Gastrocnemius medialis (tissue), 4 donors: ENCODE results near the gene CFD. TPM values are rescaled to one million over a fixed set of nuclear protein-coding genes. Genes with fewer than 3 reads are reported as not detected.

Experiments
- ATAC-seq, 2 donors: fragments of 150-250 bp; one replicate each; pipeline ENCODE4 v1.9.1; 2016
- DNase-seq, 2 donors: peaks; one replicate each; pipeline ENCODE4 v3.0.0-alpha.2; 2019
- H3K27ac ChIP-seq, 4 donors: fragments of 200-600 bp; sonication (generic); 1 replicate in 1 of 4; 2 replicates in 3 of 4; pipeline ENCODE4 v1.5.1; 2016 to 2018; ENCODE audit warnings: mild to moderate bottlenecking in 2 of 4, moderate library complexity in 1 of 4
- H3K27me3 ChIP-seq, 3 donors: fragments of 200-600 bp; sonication (generic) in 2 of 3; 1 replicate in 1 of 3; 2 replicates in 2 of 3; pipeline versions ENCODE4 v1.5.1 to v1.6.0; 2016 to 2019; ENCODE audit warnings: mild to moderate bottlenecking in 1 of 3, moderate library complexity in 1 of 3
- H3K36me3 ChIP-seq, 2 donors: fragments of 200-600 bp; sonication (generic) in 1 of 2; one replicate each; pipeline ENCODE4 v1.5.1; 2017 to 2018
- H3K4me1 ChIP-seq, 2 donors: fragments of 200-600 bp; sonication (generic) in 1 of 2; one replicate each; pipeline ENCODE4 v1.5.1; 2016 to 2017; ENCODE audit warnings: mild to moderate bottlenecking in 2 of 2
- H3K4me3 ChIP-seq, 4 donors: fragments of 200-600 bp; sonication (generic) in 3 of 4; 1 replicate in 1 of 4; 2 replicates in 3 of 4; pipeline ENCODE4 v1.5.1; 2016 to 2019; ENCODE audit warnings: mild to moderate bottlenecking in 2 of 4
- H3K9me3 ChIP-seq, 3 donors: fragments of 200-600 bp; sonication (generic) in 2 of 3; 1 replicate in 1 of 3; 2 replicates in 2 of 3; pipeline ENCODE4 v1.5.1; 2016 to 2019
- POLR2A ChIP-seq, 2 donors: fragments of 450-650 bp; IDR thresholded peaks; one replicate each; pipeline ENCODE4 v1.6.1; 2017; ENCODE audit warnings: antibody characterized with exemption in 2 of 2, mild to moderate bottlenecking in 2 of 2, moderate library complexity in 2 of 2
- in situ Hi-C, 4 donors: fragments of 200-750 bp; cut with MboI; loops; one replicate each; pipeline versions ENCODE4 v1.15.0 to v1.8.0; 2017; ENCODE audit warnings: low sequenced_read_pairs in 4 of 4
- intact Hi-C: fragments of 100-400 bp; cut with DNase I; formaldehyde crosslinking; loops from one replicate; pipeline ENCODE4 v1.15.1; 2023; ENCODE audit warnings: low total_unique reads
- total RNA-seq, 4 donors: library from RNA; depleted of rRNA; stranded (reverse); fragments of >200 nt; gene quantifications; one replicate each; pipeline versions ENCODE4 v1.1.0 to v1.2.3, GENCODE V29; 2016
- TF ChIP-seq, protein P1 (sequence below), 5 experiments: fragments of 450-650 bp in 3 of 5; fragments of 200-600 bp in 2 of 5; sonication (generic) in 2 of 5; IDR thresholded peaks in 4 of 5; conservative IDR thresholded peaks in 1 of 5; 1 replicate in 4 of 5; 2 replicates in 1 of 5; pipeline ENCODE4 v1.5.1; 2016 to 2019; ENCODE audit warnings: antibody characterized with exemption in 5 of 5, mild to moderate bottlenecking in 3 of 5, moderate library complexity in 3 of 5

Gene CFD
- total RNA-seq, 4 donors from 2014 or later = 153 to 309 (median 210) TPM

DNA sequence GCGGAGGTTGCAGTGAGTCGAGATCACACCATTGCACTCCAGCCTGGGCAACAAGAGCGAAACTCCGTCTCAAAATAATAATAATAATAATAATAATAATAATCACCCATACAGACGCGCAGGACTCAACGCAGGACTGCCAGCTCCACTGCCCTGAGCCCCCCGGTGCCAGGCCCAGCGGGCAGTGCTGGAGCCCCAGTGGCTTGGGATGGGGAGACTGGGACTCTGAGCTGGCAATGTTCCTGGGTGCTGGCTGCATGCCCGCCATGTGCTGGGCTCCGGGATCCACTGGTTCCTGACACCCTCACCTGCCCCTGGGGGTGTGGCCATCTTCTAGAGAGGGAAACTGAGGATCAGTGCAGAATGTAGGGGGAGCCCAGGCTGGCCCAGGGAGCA, 32.2 kb upstream of the CFD start:
- H3K9me3 ChIP-seq = no peaks in the 10 kb centered on the region
- intact Hi-C loops = no loop called here
- ATAC-seq = no peak
- no peaks in the 10 kb centered on the region for H3K4me1 ChIP-seq
- H3K27ac ChIP-seq = no peak overlapping the region
- H3K27me3 ChIP-seq = peaks cover 44 to 56% (median 47%) of the 10 kb centered on the region in 3 donors
- no peak for TF ChIP-seq POLR2A (IDR thresholded peaks at IDR 0.05)
- TF ChIP-seq, protein P1, sequence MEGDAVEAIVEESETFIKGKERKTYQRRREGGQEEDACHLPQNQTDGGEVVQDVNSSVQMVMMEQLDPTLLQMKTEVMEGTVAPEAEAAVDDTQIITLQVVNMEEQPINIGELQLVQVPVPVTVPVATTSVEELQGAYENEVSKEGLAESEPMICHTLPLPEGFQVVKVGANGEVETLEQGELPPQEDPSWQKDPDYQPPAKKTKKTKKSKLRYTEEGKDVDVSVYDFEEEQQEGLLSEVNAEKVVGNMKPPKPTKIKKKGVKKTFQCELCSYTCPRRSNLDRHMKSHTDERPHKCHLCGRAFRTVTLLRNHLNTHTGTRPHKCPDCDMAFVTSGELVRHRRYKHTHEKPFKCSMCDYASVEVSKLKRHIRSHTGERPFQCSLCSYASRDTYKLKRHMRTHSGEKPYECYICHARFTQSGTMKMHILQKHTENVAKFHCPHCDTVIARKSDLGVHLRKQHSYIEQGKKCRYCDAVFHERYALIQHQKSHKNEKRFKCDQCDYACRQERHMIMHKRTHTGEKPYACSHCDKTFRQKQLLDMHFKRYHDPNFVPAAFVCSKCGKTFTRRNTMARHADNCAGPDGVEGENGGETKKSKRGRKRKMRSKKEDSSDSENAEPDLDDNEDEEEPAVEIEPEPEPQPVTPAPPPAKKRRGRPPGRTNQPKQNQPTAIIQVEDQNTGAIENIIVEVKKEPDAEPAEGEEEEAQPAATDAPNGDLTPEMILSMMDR (IDR thresholded peaks at IDR 0.05 in 4 of 5, conservative IDR thresholded peaks at IDR 0.05 in 1 of 5) = no peak
- in situ Hi-C loops = no loop called here
- no peak for DNase-seq
- no peaks in the 10 kb centered on the region for H3K36me3 ChIP-seq
- no peak overlapping the region for H3K4me3 ChIP-seq

DNA sequence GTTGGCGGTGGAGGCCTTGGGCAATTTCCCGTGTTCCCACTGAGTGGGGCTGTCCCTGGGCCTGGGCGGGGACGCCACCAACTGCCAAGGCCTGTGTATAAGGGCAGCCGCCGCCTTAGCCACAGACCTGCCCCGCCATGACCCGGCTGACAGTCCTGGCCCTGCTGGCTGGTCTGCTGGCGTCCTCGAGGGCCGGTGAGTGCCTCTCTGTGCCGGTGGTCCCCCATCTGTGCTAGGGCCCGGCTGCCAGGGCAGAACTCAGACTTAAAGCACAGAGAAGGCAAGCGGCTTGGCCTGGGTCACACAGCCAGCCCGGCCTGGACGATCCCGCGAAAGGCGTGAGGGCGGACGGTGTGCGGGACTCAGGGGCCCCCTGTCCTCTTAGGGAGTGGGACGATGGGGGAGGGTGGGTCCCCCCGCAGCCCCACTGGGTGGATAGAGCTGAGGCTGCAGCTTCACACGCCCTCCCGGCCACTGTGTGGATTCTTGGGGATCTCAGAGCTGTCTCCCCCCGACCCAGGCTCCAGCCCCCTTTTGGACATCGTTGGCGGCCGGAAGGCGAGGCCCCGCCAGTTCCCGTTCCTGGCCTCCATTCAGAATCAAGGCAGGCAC, 31.6 kb upstream of the CFD start, which contains the start of gene AZU1:
Gene AZU1, plus strand, starts transcription at position 128 of the 612 bp plus-strand sequence. Its CDS starts 10 bp downstream, at position 138.
- no peaks in the 10 kb centered on the region for H3K36me3 ChIP-seq
- no peak for DNase-seq
- TF ChIP-seq POLR2A (IDR thresholded peaks at IDR 0.05) = no peak
- TF ChIP-seq, protein P1 (IDR thresholded peaks at IDR 0.05 in 4 of 5, conservative IDR thresholded peaks at IDR 0.05 in 1 of 5) = no peak
- no peak within 1 kb of the TSS for H3K4me3 ChIP-seq
- intact Hi-C loops = no loop called here
- ATAC-seq = no peak
- H3K4me1 ChIP-seq = no peaks in the 10 kb centered on the region
- H3K9me3 ChIP-seq = no peaks in the 10 kb centered on the region
- peaks cover 39 to 53% (median 42%) of the 10 kb centered on the region in 3 donors for H3K27me3 ChIP-seq
- in situ Hi-C loops = no loop called here
- no peak within 1 kb of the TSS for H3K27ac ChIP-seq

DNA sequence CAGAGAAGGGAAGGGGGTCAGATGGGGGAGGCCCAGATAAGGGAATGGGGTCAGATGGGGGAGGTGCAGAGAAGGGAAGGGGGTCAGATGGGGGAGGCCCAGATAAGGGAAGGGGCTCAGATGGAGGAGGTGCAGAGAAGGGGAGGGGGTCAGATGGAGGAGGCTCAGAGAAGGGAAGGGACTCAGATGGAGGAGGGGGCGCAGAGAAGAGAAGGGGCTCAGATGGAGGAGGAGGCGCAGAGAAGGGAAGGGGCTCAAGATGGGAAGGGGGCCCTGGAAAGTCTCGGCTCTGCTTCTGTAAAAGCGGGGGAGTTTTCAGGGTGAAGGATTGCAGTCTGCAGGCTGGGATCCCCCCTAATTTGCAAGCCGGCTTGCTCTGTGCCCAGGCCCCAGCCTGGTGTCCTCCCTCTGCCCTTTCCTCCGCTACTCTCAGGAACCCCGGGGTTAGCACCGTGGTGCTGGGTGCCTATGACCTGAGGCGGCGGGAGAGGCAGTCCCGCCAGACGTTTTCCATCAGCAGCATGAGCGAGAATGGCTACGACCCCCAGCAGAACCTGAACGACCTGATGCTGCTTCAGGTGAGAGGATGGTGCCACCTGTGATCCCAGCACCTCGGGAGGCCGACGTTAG, 30.2 kb upstream of the CFD start:
- no peak for ATAC-seq
- intact Hi-C loops = no loop called here
- Histone ChIP-seq H3K27ac (no peak overlapping the region), H3K36me3 (no peaks in the 10 kb centered on the region), H3K9me3 (no peaks in the 10 kb centered on the region), H3K4me1 (no peaks in the 10 kb centered on the region), H3K4me3 (no peak overlapping the region), H3K27me3 (peaks cover 31 to 49% (median 36%) of the 10 kb centered on the region in 3 donors)
- TF ChIP-seq POLR2A (IDR thresholded peaks at IDR 0.05) = no peak
- TF ChIP-seq, protein P1 (IDR thresholded peaks at IDR 0.05 in 4 of 5, conservative IDR thresholded peaks at IDR 0.05 in 1 of 5) = no peak
- no peak for DNase-seq
- in situ Hi-C loops = no loop called here

DNA sequence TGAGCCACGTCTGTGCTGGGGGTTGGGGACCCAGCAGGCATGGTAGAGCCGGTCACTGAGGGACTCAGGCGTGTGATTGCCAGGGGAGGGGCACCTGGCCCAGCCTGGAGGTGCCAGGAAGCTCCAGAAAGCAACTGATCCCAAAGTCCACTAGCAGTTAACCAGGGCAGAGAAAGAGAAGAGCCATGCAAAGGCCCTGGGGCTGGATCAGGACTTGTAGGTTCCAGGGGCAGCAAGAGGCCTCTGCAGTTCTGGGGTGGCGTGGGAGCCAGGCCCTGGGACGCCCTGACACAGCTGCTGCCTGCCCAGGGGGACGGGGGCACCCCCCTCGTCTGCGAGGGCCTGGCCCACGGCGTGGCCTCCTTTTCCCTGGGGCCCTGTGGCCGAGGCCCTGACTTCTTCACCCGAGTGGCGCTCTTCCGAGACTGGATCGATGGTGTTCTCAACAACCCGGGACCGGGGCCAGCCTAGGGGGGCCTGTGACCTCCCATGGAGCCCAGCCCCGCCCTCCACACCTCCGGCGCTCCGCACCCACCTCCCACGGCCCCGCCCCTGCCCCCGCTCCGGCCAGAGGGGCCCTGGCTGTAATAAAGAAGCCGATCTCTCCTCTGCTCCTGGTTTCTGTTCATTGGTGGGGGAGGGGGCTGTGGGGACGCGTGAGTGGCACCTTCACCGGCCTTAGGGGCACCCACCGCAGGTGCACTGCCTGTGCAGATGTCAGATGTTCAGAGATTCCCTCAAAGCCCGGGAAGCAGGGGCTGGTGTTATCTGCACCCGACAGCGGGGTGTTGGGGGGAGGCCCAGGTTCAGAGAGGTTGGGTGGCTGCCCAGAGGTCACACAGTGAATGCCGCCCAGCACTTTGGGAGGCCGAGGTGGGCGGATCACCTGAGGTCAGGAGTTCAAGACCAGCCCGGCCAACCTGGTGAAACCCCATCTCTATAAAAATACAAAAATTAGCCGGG, 27.8 kb upstream of the CFD start:
- peaks cover 43 to 67% (median 45%) of the 10 kb centered on the region in 3 donors for H3K27me3 ChIP-seq
- no peak for ATAC-seq
- intact Hi-C loops = no loop called here

More for the DNA sequence above, 27.8 kb upstream of the CFD start:
- no peak for DNase-seq
- Histone ChIP-seq H3K4me3 (no peak overlapping the region), H3K9me3 (no peaks in the 10 kb centered on the region), H3K36me3 (no peaks in the 10 kb centered on the region), H3K4me1 (no peaks in the 10 kb centered on the region), H3K27ac (no peak overlapping the region)
- in situ Hi-C loops = no loop called here
- TF ChIP-seq, protein P1 (IDR thresholded peaks at IDR 0.05 in 4 of 5, conservative IDR thresholded peaks at IDR 0.05 in 1 of 5) = no peak
- no peak for TF ChIP-seq POLR2A (IDR thresholded peaks at IDR 0.05)
